HG03520 (cell line): ENCODE results near the gene RCVRN.

ENCODE experiments used
- ATAC-seq: cut with Tn5 transposase; IDR thresholded peaks from one replicate; pipeline ENCODE4 v1.9.1; 2021; ENCODE audit warnings: mild to moderate bottlenecking, moderate library complexity; ENCODE audit not compliant: unreplicated experiment

The RCVRN gene

GRCh38 chr17:9859781-9860180, 45.3 kb downstream of the RCVRN start:
- no peak for ATAC-seq

- ATAC-seq: no peak
Observed at GRCh38 chr17:9855036-9855435, 50.0 kb downstream of the RCVRN start.

DNA sequence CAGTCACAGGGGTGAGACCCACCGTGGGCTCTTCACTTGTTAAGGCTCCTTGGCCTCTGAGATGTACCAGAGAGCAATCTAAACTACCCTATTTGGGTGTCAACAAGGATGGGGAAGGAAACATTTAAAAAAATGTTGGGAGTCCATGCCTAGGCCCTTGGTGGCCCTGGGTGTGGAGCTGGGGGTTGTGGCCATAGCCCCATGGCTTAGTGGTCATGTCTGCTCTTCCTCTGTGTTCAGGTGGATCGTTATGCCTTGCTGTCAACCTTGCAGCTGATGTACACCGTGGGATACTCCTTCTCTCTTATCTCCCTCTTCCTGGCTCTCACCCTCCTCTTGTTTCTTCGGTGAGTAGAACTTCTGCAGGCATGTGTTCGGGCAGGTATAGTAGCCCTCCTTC, 50.8 kb downstream of the RCVRN start:
- no peak for ATAC-seq

DNA sequence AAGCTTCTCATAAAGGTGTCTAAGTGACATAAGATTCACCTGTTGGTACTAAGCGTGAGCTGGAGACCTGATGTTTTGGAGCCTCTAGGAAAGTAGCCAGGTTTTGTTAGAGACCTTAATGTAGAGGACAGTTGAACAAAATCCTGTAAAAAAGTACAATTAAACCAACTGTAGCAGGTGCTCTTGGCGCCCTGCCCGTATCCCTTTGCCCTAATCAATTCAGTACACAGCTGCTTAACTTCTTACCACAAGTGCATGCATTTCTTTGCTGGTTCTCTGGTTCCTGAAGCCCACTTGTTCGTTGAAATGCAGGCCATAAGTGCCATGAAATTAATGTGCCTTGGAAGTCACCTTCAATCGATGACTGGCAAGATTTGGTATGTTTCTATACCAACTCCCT, 54.9 kb downstream of the RCVRN start:
- ATAC-seq: no peak
